ENCODE measurements around the gene RFTN1.

GRCh38 chr3:16300881-16301359 lies 212.6 kb downstream of the RFTN1 start:
- no peak for TF ChIP-seq CTCF (IDR thresholded peaks at IDR 0.05)
- no peak for TF ChIP-seq POLR2A (IDR thresholded peaks at IDR 0.05)

All from lower leg skin (tissue), 3 donors.